ENCODE data around the gene CIDEB.

- TF ChIP-seq GLIS3 (CRISPR knock-in tag; IDR thresholded peaks at IDR 0.05) (no peak), TCF4 (CRISPR knock-in tag; IDR thresholded peaks at IDR 0.05; ENCODE audit: borderline replicate concordance) (no peak), RARB (CRISPR knock-in tag; IDR thresholded peaks at IDR 0.05) (no peak), ZC3H10 (CRISPR knock-in tag; IDR thresholded peaks at IDR 0.05) (no peak), SNAI2 (CRISPR knock-in tag; IDR thresholded peaks at IDR 0.05) (no peak), ISL1 (CRISPR knock-in tag; IDR thresholded peaks at IDR 0.05) (no peak), PATZ1 (CRISPR knock-in tag; IDR thresholded peaks at IDR 0.05; ENCODE audit: borderline replicate concordance) (no peak), ESRRG (CRISPR knock-in tag; IDR thresholded peaks at IDR 0.05) (no peak), ARNTL (CRISPR knock-in tag; IDR thresholded peaks at IDR 0.05; ENCODE audit: borderline replicate concordance, low read depth) (no peak), BACH2 (CRISPR knock-in tag; IDR thresholded peaks at IDR 0.05; ENCODE audit: borderline replicate concordance) (no peak), CREB5 (CRISPR knock-in tag; IDR thresholded peaks at IDR 0.05; ENCODE audit: low read depth) (no peak), ZFP30 (CRISPR knock-in tag; IDR thresholded peaks at IDR 0.05) (no peak), ZFP3 (CRISPR knock-in tag; IDR thresholded peaks at IDR 0.05) (no peak)
Measured at GRCh38 chr14:24322672-24323071, 14.9 kb upstream of the CIDEB start.
